Measurements from ENCODE around the gene OPTN.

The OPTN gene

GRCh38 chr10:13161857-13162271 is 61.9 kb downstream of the OPTN start:
- ATAC-seq (ENCODE audit: low read depth) (no peak), DNase-seq (ENCODE audit: low spot score in 2 of 2) (no peak)
- peaks cover 11% of the 10 kb centered on the region for H3K4me1 Mint-ChIP-seq
- peak overlapping the region; percentile 86 for H3K4me3 Mint-ChIP-seq
- no peaks in the 10 kb centered on the region for H3K36me3 Mint-ChIP-seq
- peak overlapping the region; percentile 16 for H3K27ac Mint-ChIP-seq
- no peaks in the 10 kb centered on the region for H3K27me3 Mint-ChIP-seq
- H3K9me3 Mint-ChIP-seq, result no peaks in the 10 kb centered on the region

- H3K27me3 Mint-ChIP-seq, result no peaks in the 10 kb centered on the region
- H3K4me1 Mint-ChIP-seq, result peaks cover 11% of the 10 kb centered on the region
- ATAC-seq (ENCODE audit: low read depth) (no peak), DNase-seq (ENCODE audit: low spot score in 2 of 2) (no peak)
- H3K27ac Mint-ChIP-seq, result no peak overlapping the region
- no peak overlapping the region for H3K4me3 Mint-ChIP-seq
- no peaks in the 10 kb centered on the region for H3K9me3 Mint-ChIP-seq
- H3K36me3 Mint-ChIP-seq, result no peaks in the 10 kb centered on the region
Observed at GRCh38 chr10:13163859-13164258, 63.9 kb downstream of the OPTN start.

- Mint-ChIP-seq H3K27me3 (no peaks in the 10 kb centered on the region), H3K4me1 (peaks cover 11% of the 10 kb centered on the region), H3K9me3 (no peaks in the 10 kb centered on the region), H3K36me3 (no peaks in the 10 kb centered on the region), H3K4me3 (no peak overlapping the region), H3K27ac (no peak overlapping the region)
- ATAC-seq (ENCODE audit: low read depth) (no peak), DNase-seq (ENCODE audit: low spot score in 2 of 2) (no peak)
Observed at GRCh38 chr10:13165177-13165576, 65.2 kb downstream of the OPTN start.

GRCh38 chr10:13167568-13167967 is 67.6 kb downstream of the OPTN start:
- H3K4me3 Mint-ChIP-seq, result no peak overlapping the region
- ATAC-seq (ENCODE audit: low read depth) (no peak), DNase-seq (ENCODE audit: low spot score in 2 of 2) (no peak)
- no peak overlapping the region for H3K27ac Mint-ChIP-seq
- H3K36me3 Mint-ChIP-seq, result no peaks in the 10 kb centered on the region
- no peaks in the 10 kb centered on the region for H3K9me3 Mint-ChIP-seq
- H3K4me1 Mint-ChIP-seq, result no peaks in the 10 kb centered on the region
- no peaks in the 10 kb centered on the region for H3K27me3 Mint-ChIP-seq

GRCh38 chr10:13168781-13169180 is 68.8 kb downstream of the OPTN start:
- H3K4me3 Mint-ChIP-seq, result no peak overlapping the region

GRCh38 chr10:13173616-13174015 is 73.7 kb downstream of the OPTN start:
- no peak for DNase-seq (ENCODE audit: low spot score in 2 of 2)
- no peak for ATAC-seq (ENCODE audit: low read depth)
- Mint-ChIP-seq H3K9me3 (no peaks in the 10 kb centered on the region), H3K4me3 (no peak overlapping the region), H3K27ac (no peak overlapping the region), H3K4me1 (no peaks in the 10 kb centered on the region), H3K27me3 (no peaks in the 10 kb centered on the region), H3K36me3 (no peaks in the 10 kb centered on the region)

More at GRCh38 chr10:13168781-13169180, 68.8 kb downstream of the OPTN start:
- DNase-seq (ENCODE audit: low spot score in 2 of 2), result no peak
- Mint-ChIP-seq H3K4me1 (no peaks in the 10 kb centered on the region), H3K27me3 (no peaks in the 10 kb centered on the region), H3K27ac (no peak overlapping the region), H3K9me3 (no peaks in the 10 kb centered on the region), H3K36me3 (no peaks in the 10 kb centered on the region)
- no peak for ATAC-seq (ENCODE audit: low read depth)

GRCh38 chr10:13180788-13181187 is 80.8 kb downstream of the OPTN start:
- Mint-ChIP-seq H3K9me3 (no peaks in the 10 kb centered on the region), H3K4me3 (no peak overlapping the region), H3K4me1 (peaks cover 2% of the 10 kb centered on the region), H3K27me3 (no peaks in the 10 kb centered on the region), H3K27ac (no peak overlapping the region), H3K36me3 (no peaks in the 10 kb centered on the region)
- no peak for DNase-seq (ENCODE audit: low spot score in 2 of 2)
- no peak for ATAC-seq (ENCODE audit: low read depth)

GRCh38 chr10:13182424-13182823 is 82.5 kb downstream of the OPTN start:
- ATAC-seq (ENCODE audit: low read depth) (no peak), DNase-seq (ENCODE audit: low spot score in 2 of 2) (no peak)
- Mint-ChIP-seq H3K9me3 (peaks cover 3% of the 10 kb centered on the region), H3K4me1 (peaks cover 2% of the 10 kb centered on the region), H3K27me3 (no peaks in the 10 kb centered on the region), H3K27ac (no peak overlapping the region), H3K36me3 (no peaks in the 10 kb centered on the region), H3K4me3 (no peak overlapping the region)

GRCh38 chr10:13183625-13184024 is 83.7 kb downstream of the OPTN start:
- Mint-ChIP-seq H3K36me3 (no peaks in the 10 kb centered on the region), H3K9me3 (peaks cover 3% of the 10 kb centered on the region), H3K4me1 (peaks cover 2% of the 10 kb centered on the region), H3K27ac (no peak overlapping the region), H3K27me3 (no peaks in the 10 kb centered on the region), H3K4me3 (no peak overlapping the region)
- ATAC-seq (ENCODE audit: low read depth), result peak; percentile 74
- no peak for DNase-seq (ENCODE audit: low spot score in 2 of 2)

- H3K27ac Mint-ChIP-seq, result no peak overlapping the region
- DNase-seq (ENCODE audit: low spot score in 2 of 2), result no peak
- H3K4me3 Mint-ChIP-seq, result no peak overlapping the region
- peaks cover 2% of the 10 kb centered on the region for H3K4me1 Mint-ChIP-seq
- no peaks in the 10 kb centered on the region for H3K36me3 Mint-ChIP-seq
- ATAC-seq (ENCODE audit: low read depth), result no peak
- no peaks in the 10 kb centered on the region for H3K27me3 Mint-ChIP-seq
- H3K9me3 Mint-ChIP-seq, result peaks cover 3% of the 10 kb centered on the region
Observed at GRCh38 chr10:13184276-13184675, 84.3 kb downstream of the OPTN start.

GRCh38 chr10:13184730-13185514 is 85.0 kb downstream of the OPTN start:
- ATAC-seq (ENCODE audit: low read depth) (no peak), DNase-seq (ENCODE audit: low spot score in 2 of 2) (no peak)
- no peaks in the 10 kb centered on the region for H3K36me3 Mint-ChIP-seq
- H3K9me3 Mint-ChIP-seq, result peaks cover 3% of the 10 kb centered on the region
- peaks cover 2% of the 10 kb centered on the region for H3K4me1 Mint-ChIP-seq
- H3K27me3 Mint-ChIP-seq, result no peaks in the 10 kb centered on the region
- H3K27ac Mint-ChIP-seq, result no peak overlapping the region
- no peak overlapping the region for H3K4me3 Mint-ChIP-seq

- no peak overlapping the region for H3K27ac Mint-ChIP-seq
- no peaks in the 10 kb centered on the region for H3K4me1 Mint-ChIP-seq
- H3K9me3 Mint-ChIP-seq, result peaks cover 3% of the 10 kb centered on the region
- no peaks in the 10 kb centered on the region for H3K36me3 Mint-ChIP-seq
- H3K4me3 Mint-ChIP-seq, result no peak overlapping the region
- H3K27me3 Mint-ChIP-seq, result no peaks in the 10 kb centered on the region
- no peak for DNase-seq (ENCODE audit: low spot score in 2 of 2)
- no peak for ATAC-seq (ENCODE audit: low read depth)
Observed at GRCh38 chr10:13187135-13187534, 87.2 kb downstream of the OPTN start.
